H1 (cell line): ENCODE results near the gene GPC1. TPM values are rescaled to one million over a fixed set of nuclear protein-coding genes. Genes with fewer than 3 reads are reported as not detected.

ENCODE experiments used
- BRCA1 ChIP-seq: IDR thresholded peaks from 2 replicates; pipeline ENCODE4 v1.6.1; 2012; ENCODE audit warnings: low read depth, low read length, improper control_type of control experiment
- POLR2A ChIP-seq, 2 experiments: IDR thresholded peaks; 1 replicate in 1 of 2; 2 replicates in 1 of 2; pipeline ENCODE4 v1.6.1; 2011; ENCODE audit warnings: low read depth in 2 of 2, low read length in 2 of 2, mild to moderate bottlenecking in 2 of 2; ENCODE audit errors: control extremely low read depth in 1 of 2
- POLR2AphosphoS5 ChIP-seq: IDR thresholded peaks from 2 replicates; pipeline ENCODE4 v1.6.1; 2011; ENCODE audit warnings: low read depth, low read length
- RAD21 ChIP-seq, 2 experiments: IDR thresholded peaks in 1 of 2; conservative IDR thresholded peaks in 1 of 2; 2 replicates each; pipeline ENCODE4 v1.6.1; 2011; ENCODE audit warnings: low read depth in 2 of 2, low read length in 2 of 2, improper control_type of control experiment in 1 of 2, inconsistent platforms in 1 of 2, mild to moderate bottlenecking in 1 of 2, moderate library complexity in 1 of 2
- RFX5 ChIP-seq: IDR thresholded peaks from 2 replicates; pipeline ENCODE4 v1.6.1; 2011; ENCODE audit warnings: low read depth, low read length, improper control_type of control experiment, borderline replicate concordance
- RNF2 ChIP-seq: fragments of 200-900, 300-1000 bp; sonication (generic); IDR thresholded peaks from 2 replicates; pipeline ENCODE4 v1.7.1; 2016; ENCODE audit warnings: borderline replicate concordance, low read depth, mild to moderate bottlenecking, antibody characterized with exemption, low read length; ENCODE audit not compliant: poor library complexity, severe bottlenecking; ENCODE audit errors: missing control alignments
- SP1 ChIP-seq: IDR thresholded peaks from 2 replicates; pipeline ENCODE4 v1.6.1; 2011; ENCODE audit warnings: low read depth, low read length
- SP4 ChIP-seq: IDR thresholded peaks from 2 replicates; pipeline ENCODE4 v1.6.1; 2012; ENCODE audit warnings: low read length, inconsistent platforms
- ZNF274 ChIP-seq: IDR thresholded peaks from 2 replicates; pipeline ENCODE4 v1.7.0; 2012; ENCODE audit warnings: low read length, borderline replicate concordance; ENCODE audit errors: extremely low read depth
- polyA plus RNA-seq, 7 experiments: library from polyadenylated mRNA; depleted of rRNA in 3 of 7; stranded (reverse) in 5 of 7; unstranded in 2 of 7; fragments of >200 nt in 5 of 7; fragments of 200-250 nt in 2 of 7; gene quantifications; 1 replicate in 5 of 7; 2 replicates in 1 of 7; 4 replicates in 1 of 7; pipeline versions ENCODE4 v1.2.1 to v1.2.3, GENCODE V29; 2011 to 2013; ENCODE audit warnings: missing spikeins in 2 of 7, mixed read lengths in 2 of 7
- total RNA-seq: library from RNA; stranded (reverse); fragmentation: NEBNext Ultra II Directional; extraction: Animal tissue kit (Norgen Biotek cat#: 25700); gene quantifications from 2 replicates; pipeline ENCODE4 v1.2.1, GENCODE V29; 2021
- TF ChIP-seq, protein P1 (sequence below): fragments of 300-600 bp; sonication (generic); IDR thresholded peaks from 2 replicates; pipeline ENCODE4 v1.7.1; 2012; ENCODE audit warnings: low read length, moderate library complexity, mild to moderate bottlenecking, inconsistent platforms; ENCODE audit not compliant: insufficient replicate concordance

GPC1 gene
- total and polyA plus RNA-seq, 2 of the 8 experiments (the other 6 are each of a cell fraction or from before 2014, with no cell fraction given) = 21.9 to 28.3 TPM

DNA sequence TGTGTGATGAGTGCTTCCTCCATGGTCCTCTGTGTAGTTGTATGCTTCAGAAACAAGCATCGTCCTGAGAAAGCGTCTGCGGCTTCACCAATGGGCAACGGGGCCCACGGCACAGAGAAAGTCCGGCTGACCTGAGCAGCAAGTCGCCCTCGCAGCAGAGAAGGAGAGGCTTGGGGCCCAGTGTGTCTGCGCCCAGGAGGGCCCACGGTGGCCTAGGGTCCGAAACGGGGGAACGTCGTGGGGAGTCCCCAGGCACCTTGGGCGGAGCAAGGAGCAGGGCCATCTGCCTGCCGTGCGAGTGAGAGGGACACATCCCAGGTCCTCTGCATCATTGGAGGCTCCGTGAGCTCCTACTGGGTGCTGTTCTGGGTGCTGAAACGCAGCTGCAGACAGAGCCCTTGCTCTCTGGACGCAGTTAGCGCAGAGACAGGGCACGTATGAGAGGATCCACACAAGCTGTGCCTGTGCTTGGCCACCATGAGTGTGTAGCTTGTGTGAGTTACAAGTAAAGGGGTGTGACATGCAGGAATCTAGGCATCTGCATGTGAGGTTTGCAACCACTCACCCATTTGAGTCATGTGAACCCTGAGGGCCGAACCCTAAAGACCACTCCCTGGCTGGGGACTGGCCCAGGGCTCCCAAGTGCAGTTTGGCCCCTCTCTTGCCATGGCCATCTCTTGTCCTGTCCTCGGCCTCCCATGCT, 10.6 kb downstream of the GPC1 start (continued):
- TF ChIP-seq, protein P1, sequence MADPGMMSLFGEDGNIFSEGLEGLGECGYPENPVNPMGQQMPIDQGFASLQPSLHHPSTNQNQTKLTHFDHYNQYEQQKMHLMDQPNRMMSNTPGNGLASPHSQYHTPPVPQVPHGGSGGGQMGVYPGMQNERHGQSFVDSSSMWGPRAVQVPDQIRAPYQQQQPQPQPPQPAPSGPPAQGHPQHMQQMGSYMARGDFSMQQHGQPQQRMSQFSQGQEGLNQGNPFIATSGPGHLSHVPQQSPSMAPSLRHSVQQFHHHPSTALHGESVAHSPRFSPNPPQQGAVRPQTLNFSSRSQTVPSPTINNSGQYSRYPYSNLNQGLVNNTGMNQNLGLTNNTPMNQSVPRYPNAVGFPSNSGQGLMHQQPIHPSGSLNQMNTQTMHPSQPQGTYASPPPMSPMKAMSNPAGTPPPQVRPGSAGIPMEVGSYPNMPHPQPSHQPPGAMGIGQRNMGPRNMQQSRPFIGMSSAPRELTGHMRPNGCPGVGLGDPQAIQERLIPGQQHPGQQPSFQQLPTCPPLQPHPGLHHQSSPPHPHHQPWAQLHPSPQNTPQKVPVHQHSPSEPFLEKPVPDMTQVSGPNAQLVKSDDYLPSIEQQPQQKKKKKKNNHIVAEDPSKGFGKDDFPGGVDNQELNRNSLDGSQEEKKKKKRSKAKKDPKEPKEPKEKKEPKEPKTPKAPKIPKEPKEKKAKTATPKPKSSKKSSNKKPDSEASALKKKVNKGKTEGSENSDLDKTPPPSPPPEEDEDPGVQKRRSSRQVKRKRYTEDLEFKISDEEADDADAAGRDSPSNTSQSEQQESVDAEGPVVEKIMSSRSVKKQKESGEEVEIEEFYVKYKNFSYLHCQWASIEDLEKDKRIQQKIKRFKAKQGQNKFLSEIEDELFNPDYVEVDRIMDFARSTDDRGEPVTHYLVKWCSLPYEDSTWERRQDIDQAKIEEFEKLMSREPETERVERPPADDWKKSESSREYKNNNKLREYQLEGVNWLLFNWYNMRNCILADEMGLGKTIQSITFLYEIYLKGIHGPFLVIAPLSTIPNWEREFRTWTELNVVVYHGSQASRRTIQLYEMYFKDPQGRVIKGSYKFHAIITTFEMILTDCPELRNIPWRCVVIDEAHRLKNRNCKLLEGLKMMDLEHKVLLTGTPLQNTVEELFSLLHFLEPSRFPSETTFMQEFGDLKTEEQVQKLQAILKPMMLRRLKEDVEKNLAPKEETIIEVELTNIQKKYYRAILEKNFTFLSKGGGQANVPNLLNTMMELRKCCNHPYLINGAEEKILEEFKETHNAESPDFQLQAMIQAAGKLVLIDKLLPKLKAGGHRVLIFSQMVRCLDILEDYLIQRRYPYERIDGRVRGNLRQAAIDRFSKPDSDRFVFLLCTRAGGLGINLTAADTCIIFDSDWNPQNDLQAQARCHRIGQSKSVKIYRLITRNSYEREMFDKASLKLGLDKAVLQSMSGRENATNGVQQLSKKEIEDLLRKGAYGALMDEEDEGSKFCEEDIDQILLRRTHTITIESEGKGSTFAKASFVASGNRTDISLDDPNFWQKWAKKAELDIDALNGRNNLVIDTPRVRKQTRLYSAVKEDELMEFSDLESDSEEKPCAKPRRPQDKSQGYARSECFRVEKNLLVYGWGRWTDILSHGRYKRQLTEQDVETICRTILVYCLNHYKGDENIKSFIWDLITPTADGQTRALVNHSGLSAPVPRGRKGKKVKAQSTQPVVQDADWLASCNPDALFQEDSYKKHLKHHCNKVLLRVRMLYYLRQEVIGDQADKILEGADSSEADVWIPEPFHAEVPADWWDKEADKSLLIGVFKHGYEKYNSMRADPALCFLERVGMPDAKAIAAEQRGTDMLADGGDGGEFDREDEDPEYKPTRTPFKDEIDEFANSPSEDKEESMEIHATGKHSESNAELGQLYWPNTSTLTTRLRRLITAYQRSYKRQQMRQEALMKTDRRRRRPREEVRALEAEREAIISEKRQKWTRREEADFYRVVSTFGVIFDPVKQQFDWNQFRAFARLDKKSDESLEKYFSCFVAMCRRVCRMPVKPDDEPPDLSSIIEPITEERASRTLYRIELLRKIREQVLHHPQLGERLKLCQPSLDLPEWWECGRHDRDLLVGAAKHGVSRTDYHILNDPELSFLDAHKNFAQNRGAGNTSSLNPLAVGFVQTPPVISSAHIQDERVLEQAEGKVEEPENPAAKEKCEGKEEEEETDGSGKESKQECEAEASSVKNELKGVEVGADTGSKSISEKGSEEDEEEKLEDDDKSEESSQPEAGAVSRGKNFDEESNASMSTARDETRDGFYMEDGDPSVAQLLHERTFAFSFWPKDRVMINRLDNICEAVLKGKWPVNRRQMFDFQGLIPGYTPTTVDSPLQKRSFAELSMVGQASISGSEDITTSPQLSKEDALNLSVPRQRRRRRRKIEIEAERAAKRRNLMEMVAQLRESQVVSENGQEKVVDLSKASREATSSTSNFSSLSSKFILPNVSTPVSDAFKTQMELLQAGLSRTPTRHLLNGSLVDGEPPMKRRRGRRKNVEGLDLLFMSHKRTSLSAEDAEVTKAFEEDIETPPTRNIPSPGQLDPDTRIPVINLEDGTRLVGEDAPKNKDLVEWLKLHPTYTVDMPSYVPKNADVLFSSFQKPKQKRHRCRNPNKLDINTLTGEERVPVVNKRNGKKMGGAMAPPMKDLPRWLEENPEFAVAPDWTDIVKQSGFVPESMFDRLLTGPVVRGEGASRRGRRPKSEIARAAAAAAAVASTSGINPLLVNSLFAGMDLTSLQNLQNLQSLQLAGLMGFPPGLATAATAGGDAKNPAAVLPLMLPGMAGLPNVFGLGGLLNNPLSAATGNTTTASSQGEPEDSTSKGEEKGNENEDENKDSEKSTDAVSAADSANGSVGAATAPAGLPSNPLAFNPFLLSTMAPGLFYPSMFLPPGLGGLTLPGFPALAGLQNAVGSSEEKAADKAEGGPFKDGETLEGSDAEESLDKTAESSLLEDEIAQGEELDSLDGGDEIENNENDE = no peak
- TF ChIP-seq SP1 (no peak), ZNF274 (no peak), RNF2 (no peak), POLR2A (IDR thresholded peaks at IDR 0.05; ENCODE audit: control extremely low read depth in 1 of 2, low read depth in 2 of 2, low read length in 2 of 2) (no peak), RFX5 (no peak), SP4 (no peak), POLR2AphosphoS5 (no peak), BRCA1 (no peak), RAD21 (IDR thresholded peaks at IDR 0.05 in 1 of 2, conservative IDR thresholded peaks at IDR 0.05 in 1 of 2; ENCODE audit: low read depth in 2 of 2, low read length in 2 of 2) (no peak)
